NCI-H1417 treated with DMSO at 0.1 percent for 48 hours (cell line): Measurements from ENCODE around the gene BABAM2.
"Not testable (repeated sequence)": the region's sequence is repeated elsewhere in the genome, so short reads cannot be mapped to it uniquely, and the experiment has no call there.

ENCODE experiments used
- DNase-seq: peaks from one replicate; lab custom pipeline; 2025; lab: John Stamatoyannopoulos, UW

BABAM2 gene

DNA sequence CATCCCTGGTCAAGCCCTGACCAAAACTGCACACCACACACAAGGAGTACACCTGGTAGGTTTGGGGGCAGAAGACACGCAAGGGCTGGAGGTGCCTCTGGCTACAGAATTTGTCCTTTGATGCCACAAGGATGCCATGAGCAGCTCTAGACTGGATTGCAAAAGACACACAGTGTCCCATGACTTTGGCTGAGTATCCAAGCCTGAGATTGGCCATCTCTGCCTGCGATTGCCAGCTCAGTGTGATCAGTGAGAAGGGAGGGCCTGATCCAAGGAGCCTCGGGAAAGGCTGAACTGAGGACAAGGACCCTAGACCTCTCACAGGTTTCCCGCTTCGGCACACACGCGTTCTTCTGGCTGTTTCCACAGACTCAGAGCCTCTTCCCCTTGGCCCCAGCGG lies 442.2 kb downstream of the BABAM2 start:
- no peak for DNase-seq

DNA sequence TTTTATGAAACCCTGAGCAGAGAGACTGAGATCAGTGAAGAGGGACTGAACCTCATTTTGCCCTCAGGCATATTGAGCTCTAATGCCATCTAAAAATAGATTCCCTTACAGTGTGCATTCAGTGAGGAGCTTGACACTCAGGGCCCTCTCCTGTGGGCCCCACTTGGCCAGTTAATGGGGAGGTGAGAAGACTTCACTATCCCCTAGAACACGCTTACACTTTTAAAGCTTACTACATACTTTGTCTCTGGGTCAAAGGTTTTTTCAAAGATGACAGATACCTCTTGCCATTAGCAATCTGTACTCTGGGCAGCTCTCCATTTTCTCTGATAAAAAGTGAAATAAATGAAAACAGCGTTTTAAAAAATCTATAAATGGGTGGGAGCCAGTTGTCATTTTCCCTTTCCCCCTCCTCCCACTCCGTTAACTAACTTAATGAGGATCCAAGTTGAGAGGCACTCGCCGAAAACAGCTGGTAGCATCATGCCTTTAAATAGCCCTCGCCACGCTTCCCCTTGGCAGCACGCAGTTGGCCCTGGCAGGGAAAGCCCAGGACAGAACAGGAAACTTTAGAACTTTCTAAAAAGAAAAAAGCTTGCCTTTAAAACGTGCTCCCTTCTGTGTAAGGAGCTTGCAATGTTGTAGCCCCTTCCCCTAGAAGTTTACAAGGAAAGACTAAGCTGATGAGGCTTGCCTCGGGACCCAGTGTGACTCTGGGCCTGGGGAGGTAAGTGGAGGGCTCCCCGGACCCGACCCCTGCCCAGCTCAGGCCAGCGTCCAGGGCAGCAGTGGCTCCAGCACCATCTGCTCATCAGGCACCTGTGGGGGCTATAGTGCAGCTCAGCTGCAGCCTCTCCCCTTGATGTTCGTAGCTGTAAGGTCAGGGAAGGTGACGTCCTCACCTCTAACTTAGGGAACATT lies 443.3 kb downstream of the BABAM2 start:
- DNase-seq = no peak

DNA sequence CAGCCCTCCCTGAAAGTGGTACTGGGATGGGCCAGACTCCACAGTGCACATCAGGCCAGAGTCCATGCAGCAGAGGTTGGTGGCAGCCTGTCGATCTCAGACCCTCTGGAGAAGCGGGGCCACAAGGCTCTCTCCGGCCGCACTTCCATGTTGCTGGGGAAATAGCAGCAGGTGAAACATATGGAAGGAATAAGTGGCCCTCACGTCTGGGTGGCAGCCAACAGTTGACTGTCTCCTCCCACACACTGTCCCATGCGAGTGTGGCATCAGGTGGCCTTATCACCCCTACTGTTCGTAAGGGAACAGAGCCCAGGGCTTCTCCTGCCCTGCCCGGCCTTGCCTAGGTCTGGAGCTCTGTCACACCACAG lies 444.0 kb downstream of the BABAM2 start:
- DNase-seq = no peak

DNA sequence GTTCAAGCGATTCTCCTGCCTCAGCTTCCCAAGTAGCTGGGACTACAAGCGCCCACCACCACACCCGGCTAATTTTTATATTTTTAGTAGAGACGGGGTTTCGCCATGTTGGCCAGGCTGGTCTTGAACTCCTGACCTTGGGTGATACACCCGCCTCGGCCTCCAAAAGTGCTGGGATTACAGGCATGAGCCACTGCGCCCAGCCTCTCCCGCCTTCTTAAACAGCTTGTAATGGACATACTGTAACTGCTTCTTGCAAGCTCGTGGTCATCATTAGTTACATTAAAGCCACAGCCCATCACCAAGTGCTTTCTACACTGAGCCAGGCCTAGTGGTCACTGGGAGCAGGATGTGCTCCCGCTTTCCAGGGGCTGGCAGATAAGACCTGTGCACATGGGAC lies 444.7 kb downstream of the BABAM2 start:
- not testable (repeated sequence) for DNase-seq

- no peak for DNase-seq
These were observed 445.1 kb downstream of the BABAM2 start for GRCh38 chr2:28335666-28336065.

- no peak for DNase-seq
These were observed 445.9 kb downstream of the BABAM2 start for GRCh38 chr2:28336264-28336980.

DNA sequence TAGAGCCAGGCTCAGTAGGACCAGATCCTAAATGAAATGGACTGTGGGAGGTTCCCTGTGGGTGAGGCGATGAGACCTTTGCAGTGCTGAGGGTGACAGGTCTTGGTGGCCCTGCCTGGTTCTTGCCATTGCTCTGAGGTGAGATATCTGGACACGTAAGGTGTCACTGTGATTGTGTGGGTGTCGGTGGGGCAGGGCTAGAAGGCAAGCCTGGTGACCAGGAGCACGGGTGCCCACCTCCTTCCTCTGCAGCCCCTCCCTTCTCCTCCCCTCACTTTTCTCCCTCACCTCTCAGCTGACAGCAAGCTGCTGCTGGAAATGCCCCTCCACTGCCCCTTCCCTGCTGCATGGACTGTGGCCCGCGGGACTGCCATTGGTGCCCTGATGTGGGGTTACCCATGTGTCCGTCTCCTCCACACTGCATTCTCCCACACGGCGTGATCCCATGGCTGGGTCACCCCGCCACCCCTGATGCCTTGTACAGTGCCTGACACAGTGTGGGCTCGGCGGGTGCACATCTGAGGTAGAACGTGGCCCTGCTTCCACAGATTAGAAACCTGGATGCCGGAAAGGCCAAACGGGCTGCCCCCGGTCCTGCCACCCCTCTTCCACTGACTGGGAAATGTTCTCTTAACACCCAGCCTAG lies 446.6 kb downstream of the BABAM2 start:
- no peak for DNase-seq

DNA sequence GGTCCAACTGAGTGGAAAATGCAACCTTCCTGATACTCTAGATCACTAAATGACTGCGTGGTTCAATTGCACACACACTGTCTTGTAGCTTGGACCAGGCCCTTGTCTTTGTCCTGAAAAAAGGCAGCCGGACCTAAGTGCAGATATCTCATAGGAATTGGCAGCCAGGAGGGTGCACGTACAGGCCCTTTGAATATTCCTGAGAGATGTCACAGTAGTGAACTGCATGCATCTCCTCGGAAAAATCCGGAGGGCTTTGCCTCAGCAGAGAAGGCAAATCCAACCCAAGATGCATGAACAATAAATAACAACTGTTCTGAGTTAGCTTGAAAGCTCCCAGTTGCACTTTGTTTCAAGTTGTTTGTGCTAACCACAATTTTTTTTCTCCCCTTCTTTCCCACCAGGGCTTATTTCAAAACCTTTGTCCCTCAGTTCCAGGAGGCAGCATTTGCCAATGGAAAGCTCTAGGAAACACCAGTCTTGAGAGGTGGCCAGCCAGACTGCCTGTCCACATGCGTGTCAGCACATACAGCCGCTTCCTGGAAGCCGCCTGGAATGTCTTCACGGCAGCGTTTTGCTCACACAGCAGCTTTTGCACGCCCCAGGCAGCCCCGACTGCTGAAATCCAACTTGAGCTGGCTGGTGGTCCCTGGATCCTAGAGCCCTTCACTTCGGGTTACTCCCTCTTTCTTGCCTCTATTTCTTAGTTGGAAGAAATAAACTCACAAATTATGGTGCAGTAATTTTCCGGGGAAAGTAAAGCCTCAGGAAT lies 447.7 kb downstream of the BABAM2 start:
- no peak for DNase-seq

DNA sequence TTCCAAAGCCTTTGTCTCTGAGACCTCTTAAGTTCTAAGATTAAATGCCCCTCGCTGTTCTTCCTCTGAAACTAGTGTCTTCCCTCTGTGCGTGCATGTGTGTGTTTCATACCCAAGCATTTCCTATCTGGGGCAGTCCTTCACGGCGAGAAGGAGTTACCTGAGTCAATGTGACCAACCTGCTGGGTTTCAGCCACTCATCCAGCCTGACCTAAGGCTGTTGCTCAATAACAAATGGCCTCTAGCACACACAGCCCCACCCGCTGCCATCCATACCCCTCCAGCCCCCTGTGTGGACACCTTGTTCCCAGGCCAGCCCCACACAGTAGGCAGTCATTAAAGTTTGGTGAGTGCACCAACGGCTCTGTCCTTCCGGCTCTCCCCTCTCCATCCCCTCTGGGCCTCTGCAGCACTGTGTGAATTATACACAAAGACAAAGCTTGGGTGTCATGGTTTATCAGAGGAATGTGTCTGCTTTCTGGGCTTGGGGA lies 448.3 kb downstream of the BABAM2 start:
- no peak for DNase-seq

DNA sequence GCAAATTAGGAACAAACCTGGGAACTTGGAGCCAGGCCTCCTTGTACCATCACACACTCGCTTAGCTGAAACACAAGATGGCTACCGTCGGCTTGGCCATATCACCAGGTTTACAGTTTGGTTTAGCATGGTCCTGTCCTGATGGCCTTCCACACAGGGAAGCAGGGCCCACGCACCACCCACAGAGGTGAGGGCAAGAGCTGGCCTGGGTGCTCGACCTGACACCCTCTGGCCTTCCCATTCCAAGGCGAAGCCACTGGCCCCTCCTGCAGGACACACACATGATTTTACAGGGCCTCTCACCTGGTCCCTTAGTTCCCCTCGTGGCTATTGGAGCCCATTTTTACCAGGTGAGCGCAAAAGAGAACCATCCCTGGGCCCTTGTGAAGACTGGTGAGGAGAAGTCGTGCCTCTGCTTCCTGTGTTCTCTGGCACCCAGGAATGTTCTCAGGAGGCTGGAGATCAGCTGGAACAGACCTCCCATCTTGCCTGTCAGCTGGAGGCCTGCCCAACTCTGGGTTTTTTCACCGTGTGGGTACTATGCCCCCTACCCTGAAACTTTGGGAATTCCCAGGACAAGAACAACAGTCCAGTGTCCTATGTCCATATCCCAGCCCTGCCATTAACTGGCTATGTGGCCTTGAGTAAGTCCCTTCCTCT lies 449.1 kb downstream of the BABAM2 start:
- no peak for DNase-seq

DNA sequence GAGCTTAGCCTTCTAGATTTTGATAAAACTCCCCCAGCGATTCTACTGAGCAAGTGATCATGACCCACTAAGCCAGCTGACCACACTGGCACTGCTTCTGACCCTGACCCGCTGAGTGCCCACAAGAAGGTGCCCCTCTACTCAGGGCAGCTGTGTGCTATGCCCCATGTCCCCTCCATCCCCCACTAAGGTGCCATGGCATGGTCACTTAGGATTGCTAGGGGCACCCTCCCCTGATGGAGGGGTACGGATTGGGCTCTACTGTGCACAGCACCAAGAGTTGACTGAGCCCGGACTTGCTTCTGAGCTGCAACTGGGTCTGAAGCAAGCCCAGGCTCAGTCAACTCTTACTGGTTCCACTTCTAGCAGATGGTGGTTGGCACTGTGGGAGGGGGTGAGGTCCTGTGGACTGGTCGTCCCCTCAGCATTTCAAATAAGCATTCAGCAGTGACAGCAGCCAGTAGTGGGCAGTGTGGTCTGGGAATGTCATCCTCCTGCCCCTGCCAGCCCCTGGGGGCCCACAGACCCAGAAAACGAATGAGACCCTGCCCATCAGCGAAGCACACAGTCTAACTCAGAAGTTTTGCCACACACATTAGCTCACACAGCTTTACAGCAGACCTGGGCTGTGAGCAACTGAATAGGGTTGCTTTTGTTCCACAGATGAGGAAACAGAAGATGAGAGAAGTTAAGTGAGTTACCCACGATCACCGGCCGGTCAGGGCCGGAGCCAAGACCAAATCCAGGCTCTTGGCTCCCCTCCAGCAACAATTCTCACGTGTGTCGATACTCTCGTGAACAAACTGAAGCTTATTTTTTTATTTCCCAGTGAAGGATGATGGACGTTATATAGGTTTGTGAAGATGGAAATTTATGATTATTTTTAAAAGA lies 450.0 kb downstream of the BABAM2 start:
- no peak for DNase-seq

DNA sequence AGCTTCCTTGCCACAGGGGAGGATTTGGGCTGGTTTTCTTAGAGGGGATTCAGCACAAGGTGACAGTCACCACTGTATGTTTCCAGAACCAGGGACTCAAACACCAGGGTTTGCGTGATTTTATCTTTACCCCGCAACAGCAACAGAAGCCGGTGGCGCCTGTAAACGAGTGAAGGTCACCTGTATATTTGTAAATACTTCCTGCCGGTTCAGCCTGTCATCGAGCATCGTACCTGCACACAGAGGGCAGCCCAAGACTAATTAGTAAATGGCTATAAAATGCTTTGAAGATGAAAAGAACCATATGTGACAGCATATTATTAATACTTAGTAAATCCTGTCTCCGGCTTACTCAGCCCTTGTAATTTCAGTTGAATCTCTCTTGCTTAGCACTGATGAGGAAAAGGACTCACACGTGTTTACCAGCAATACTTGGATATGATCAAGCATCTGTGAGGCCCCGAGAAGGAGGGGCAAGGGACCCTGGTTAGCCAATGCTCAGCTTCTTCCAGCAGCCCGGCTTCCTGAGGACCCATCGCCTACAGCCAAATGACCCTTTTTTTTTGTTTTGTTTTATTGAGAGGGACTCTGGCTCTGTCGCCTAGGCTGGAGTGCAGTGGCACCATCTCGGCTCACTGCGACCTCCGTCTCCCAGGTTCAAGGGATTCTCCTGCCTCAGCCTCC lies 450.8 kb downstream of the BABAM2 start:
- DNase-seq = no peak

DNA sequence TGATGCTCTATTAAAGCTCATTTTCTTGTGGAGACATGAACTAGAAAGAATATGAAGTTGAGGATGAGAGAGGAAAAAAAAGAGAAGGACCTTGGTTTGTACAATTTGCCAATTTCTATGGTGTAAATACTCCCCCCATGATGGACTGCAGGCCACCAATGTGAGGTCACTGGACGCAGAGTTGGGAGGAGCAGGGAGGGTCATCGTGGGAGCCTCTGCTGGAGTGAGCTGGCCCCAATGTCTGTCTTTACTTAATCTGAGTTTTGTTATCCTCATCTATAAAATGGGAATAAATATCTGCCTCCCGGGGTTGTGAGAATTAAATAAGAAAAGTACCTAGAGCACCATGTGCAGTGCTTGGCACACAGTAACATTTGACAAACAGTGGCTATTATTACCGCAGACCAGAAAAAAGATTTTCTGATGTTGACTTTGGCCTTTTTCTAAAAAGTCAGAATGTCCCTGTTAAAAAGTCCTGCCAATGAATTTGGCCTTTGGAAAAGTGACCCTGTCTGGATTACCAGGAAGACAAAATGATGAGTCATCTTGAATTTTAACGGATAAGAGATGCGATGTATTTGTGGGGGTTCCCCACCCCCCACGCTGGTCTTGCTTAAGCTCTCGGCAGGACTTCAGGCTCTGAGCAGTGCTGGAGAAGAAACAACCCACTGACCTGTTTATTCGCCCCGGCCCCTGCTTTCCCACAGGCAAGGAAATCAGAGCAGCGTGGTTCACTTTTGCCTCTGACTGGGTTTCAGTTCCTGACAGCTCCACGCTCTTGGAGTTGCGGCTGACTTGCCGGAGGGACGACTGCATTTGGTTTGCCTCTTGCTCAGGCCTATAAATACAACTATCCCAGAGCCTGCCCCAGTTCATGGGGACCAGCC lies 451.8 kb downstream of the BABAM2 start:
- DNase-seq = no peak

- DNase-seq = no peak
These were observed 452.8 kb downstream of the BABAM2 start for GRCh38 chr2:28343184-28343942.

DNA sequence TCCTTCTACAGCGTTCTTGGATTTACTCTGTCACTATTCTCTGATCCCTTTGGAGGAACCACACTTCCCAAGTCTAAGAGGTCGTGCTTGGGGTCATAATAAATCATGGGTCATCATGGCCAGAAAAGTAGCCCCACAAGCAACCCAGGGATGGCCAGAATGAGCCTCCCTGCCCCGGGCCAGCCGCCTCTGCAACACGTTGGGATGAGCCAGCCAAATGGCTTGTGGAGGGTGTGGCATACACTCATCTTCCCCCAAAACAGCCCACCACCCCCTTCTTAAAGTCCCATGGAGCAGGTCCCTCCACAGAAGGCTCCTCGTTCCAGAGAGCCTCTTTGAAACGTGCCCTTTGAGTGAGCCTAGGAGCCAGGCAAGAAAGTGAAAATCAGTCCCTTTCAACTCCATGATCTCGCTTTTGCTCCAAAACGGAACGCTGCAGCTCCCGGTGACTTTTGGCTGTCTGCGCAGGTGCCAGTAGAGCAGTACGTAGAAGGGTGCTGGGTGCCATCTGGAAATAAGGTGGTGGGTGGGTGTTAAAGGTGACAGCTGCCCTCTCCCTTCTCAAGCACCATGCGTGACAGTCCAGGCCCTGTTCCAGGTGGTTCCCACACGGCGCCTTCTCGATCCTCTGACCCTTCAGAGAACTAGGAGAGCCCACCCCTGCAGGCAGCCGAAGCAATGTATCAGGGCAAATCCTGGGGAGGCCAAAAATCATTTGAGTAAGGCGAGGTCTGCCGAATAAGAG lies 453.6 kb downstream of the BABAM2 start:
- DNase-seq = no peak

GRCh38 chr2:28344756-28345373 lies 454.3 kb downstream of the BABAM2 start:
- DNase-seq = no peak

DNA sequence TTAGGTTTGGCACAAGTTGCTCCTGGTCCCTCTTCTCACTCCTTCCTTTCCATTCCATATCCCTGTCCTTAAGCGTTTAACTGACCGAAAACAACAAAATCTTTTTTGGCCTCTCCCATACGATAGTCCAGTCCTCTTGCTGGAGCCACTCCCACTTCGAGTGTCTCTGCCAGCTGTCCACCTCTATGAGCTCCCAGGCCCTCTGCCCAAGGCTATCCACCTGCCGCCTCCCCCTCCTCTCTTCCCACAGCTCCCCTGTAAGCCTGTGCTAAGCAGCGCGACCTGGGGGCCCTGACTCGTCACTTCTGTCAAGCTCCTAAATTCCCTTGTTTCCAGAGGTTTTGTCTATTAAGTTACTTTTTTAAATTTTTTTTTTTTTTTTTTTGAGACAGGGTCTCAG lies 455.1 kb downstream of the BABAM2 start:
- DNase-seq = no peak
